ENCODE results near the gene SLC22A7.

GRCh38 chr6:43271103-43271815 lies 26.8 kb upstream of the SLC22A7 start:
- TF ChIP-seq EZH2 (IDR thresholded peaks at IDR 0.05; ENCODE audit: insufficient read depth, poor library complexity, severe bottlenecking) (no peak), EZH2phosphoT487 (IDR thresholded peaks at IDR 0.05; ENCODE audit: insufficient read depth, low read depth) (no peak)
